PC-3 (cell line): ENCODE measurements around the gene RPS27L. TPM values are rescaled to one million over a fixed set of nuclear protein-coding genes. Genes with fewer than 3 reads are reported as not detected.
A peak's percentile ranks its signal among the peaks of the same experiment; 100 is the strongest.

Experiments used
- ATAC-seq: fragments of 200-7000 bp; cut with Tn5 transposase; 2 replicates; pipeline ENCODE4 v1.9.1; 2020; ENCODE audit warnings: mild to moderate bottlenecking, moderate library complexity
- BruUV-seq: library from RNA; stranded (reverse); fragments of 400-500 nt; replicated peaks from 2 replicates; lab custom pipeline; 2021; lab: Mats Ljungman, UMichigan
- CTCF ChIA-PET: fragments of 300-600 bp; sonication (Branson Sonifier 250); formaldehyde crosslinking; loops from one replicate; lab custom pipeline; 2022; ENCODE audit warnings: antibody characterized with exemption; lab: Charles Lee
- POLR2A ChIA-PET: fragments of 300-600 bp; sonication (Branson Sonifier 250); formaldehyde crosslinking; loops from one replicate; lab custom pipeline; 2022; ENCODE audit warnings: antibody characterized with exemption; ENCODE audit not compliant: unreplicated experiment; lab: Charles Lee
- DNase-seq: peaks from one replicate; pipeline ENCODE4 v3.0.0-alpha.2; 2015
- H2AFZ ChIP-seq: fragments of 300-600 bp; sonication (generic); 2 replicates; pipeline ENCODE4 v1.6.0; 2016; ENCODE audit warnings: antibody characterized with exemption, low read length
- H3F3A ChIP-seq: fragments of 300-600 bp; sonication (generic); one replicate; pipeline ENCODE4 v1.6.0; 2017; ENCODE audit warnings: antibody characterized with exemption, low read length, control low read depth, mild to moderate bottlenecking; ENCODE audit not compliant: unreplicated experiment
- H3K27ac ChIP-seq: fragments of 300-600 bp; sonication (generic); 2 replicates; pipeline ENCODE4 v1.5.1; 2016; ENCODE audit warnings: mild to moderate bottlenecking, low read length
- H3K27me3 ChIP-seq: fragments of 300-600 bp; sonication (generic); 2 replicates; pipeline ENCODE4 v1.6.1; 2016; ENCODE audit warnings: low read length, mixed read lengths
- H3K36me3 ChIP-seq: fragments of 300-600 bp; sonication (generic); 2 replicates; pipeline ENCODE4 v1.6.1; 2016; ENCODE audit warnings: low read depth, mixed run types, low read length, mixed read lengths
- H3K4me1 ChIP-seq: fragments of 300-600 bp; sonication (generic); 2 replicates; pipeline ENCODE4 v1.5.1; 2016; ENCODE audit warnings: low read length; ENCODE audit not compliant: insufficient read depth
- H3K4me2 ChIP-seq: fragments of 300-600 bp; sonication (generic); 2 replicates; pipeline ENCODE4 v1.6.0; 2016; ENCODE audit warnings: low read length
- H3K4me3 ChIP-seq: fragments of 300-600 bp; sonication (generic); 2 replicates; pipeline ENCODE4 v1.5.1; 2016; ENCODE audit warnings: mild to moderate bottlenecking, low read length, mixed read lengths
- H3K79me2 ChIP-seq: fragments of 300-600 bp; sonication (generic); 2 replicates; pipeline ENCODE4 v1.6.1; 2017; ENCODE audit warnings: low read length, mixed read lengths
- H3K9ac ChIP-seq: fragments of 300-600 bp; sonication (generic); 2 replicates; pipeline ENCODE4 v1.6.0; 2016; ENCODE audit warnings: mild to moderate bottlenecking, low read length
- H3K9me2 ChIP-seq: fragments of 300-600 bp; sonication (generic); replicated peaks from 2 replicates; pipeline ENCODE4 v1.6.1; 2016; ENCODE audit warnings: mixed run types, low read length, mixed read lengths
- H3K9me3 ChIP-seq: fragments of 300-600 bp; sonication (generic); 2 replicates; pipeline ENCODE4 v1.6.1; 2016; ENCODE audit warnings: low read length, mixed read lengths
- H4K20me1 ChIP-seq: fragments of 300-600 bp; sonication (generic); 2 replicates; pipeline ENCODE4 v1.6.1; 2016; ENCODE audit warnings: low read length, mixed read lengths
- CTCF ChIP-seq: fragments of 300-600 bp; sonication (generic); conservative IDR thresholded peaks from 2 replicates; pipeline ENCODE4 v1.5.1; 2017; ENCODE audit warnings: antibody characterized with exemption, low read depth, mild to moderate bottlenecking, low read length
- EZH2 ChIP-seq: fragments of 300-600 bp; sonication (generic); IDR thresholded peaks from one replicate; pipeline ENCODE4 v1.6.1; 2017; ENCODE audit warnings: antibody characterized with exemption, mild to moderate bottlenecking, low read length; ENCODE audit not compliant: unreplicated experiment
- EZH2phosphoT487 ChIP-seq: fragments of 300-600 bp; sonication (generic); IDR thresholded peaks from 2 replicates; pipeline ENCODE4 v1.6.1; 2018; ENCODE audit warnings: mild to moderate bottlenecking, antibody characterized with exemption, low read length, borderline replicate concordance
- intact Hi-C: fragments of 100-400 bp; cut with micrococcal nuclease; formaldehyde crosslinking; loops from 2 replicates; pipeline ENCODE4 v1.9.0; 2023
- total RNA-seq: library from RNA; depleted of rRNA; stranded (reverse); fragments of >200 nt; gene quantifications from 2 replicates; pipeline ENCODE4 v1.2.3, GENCODE V29; 2014

Gene RPS27L
- total RNA-seq, 1 experiment from 2014 or later: 48.5 TPM

- intact Hi-C loops: no loop called here
- Histone ChIP-seq H3K4me3 (no peak overlapping the region), H3K4me2 (no peak overlapping the region), H4K20me1 (no peaks in the 10 kb centered on the region), H3K36me3 (no peaks in the 10 kb centered on the region), H3K9ac (no peak overlapping the region), H3K4me1 (peaks cover 52% of the 10 kb centered on the region), H3K27ac (no peak overlapping the region), H3K27me3 (no peaks in the 10 kb centered on the region), H2AFZ (no peak overlapping the region), H3K9me3 (no peaks in the 10 kb centered on the region), H3K9me2 (no peaks in the 10 kb centered on the region), H3K79me2 (peaks cover 25% of the 10 kb centered on the region), H3F3A (no peaks in the 10 kb centered on the region)
- CTCF ChIA-PET: no interaction called here
- BruUV-seq: no TSS peak
- DNase-seq (no peak), ATAC-seq (no peak)
- no peak for TF ChIP-seq EZH2
- TF ChIP-seq CTCF: no peak
- TF ChIP-seq EZH2phosphoT487: no peak
- POLR2A ChIA-PET: no interaction called here
Measured at GRCh38 chr15:63200464-63201249, 43.4 kb upstream of the RPS27L start.

GRCh38 chr15:63198371-63199250 is 41.3 kb upstream of the RPS27L start:
- peak; percentile 72 for DNase-seq
- Histone ChIP-seq H3K4me3 (peak overlapping the region; percentile 2; the same call in 1 of the 2 replicates), H3K27me3 (no peaks in the 10 kb centered on the region), H3K9me2 (no peaks in the 10 kb centered on the region), H3K36me3 (no peaks in the 10 kb centered on the region), H3K4me1 (peaks cover 58% of the 10 kb centered on the region), H3F3A (no peaks in the 10 kb centered on the region), H3K9ac (no peak overlapping the region), H2AFZ (no peak overlapping the region), H3K9me3 (no peaks in the 10 kb centered on the region), H3K79me2 (peaks cover 41% of the 10 kb centered on the region), H4K20me1 (no peaks in the 10 kb centered on the region), H3K27ac (peak overlapping the region; percentile 62), H3K4me2 (peak overlapping the region; percentile 64)
- BruUV-seq: no TSS peak
- POLR2A ChIA-PET: interaction anchor here (0.7 kb wide), 1 partner anchor 265 kb away, joined by 3 read pairs; no protein-coding TSS in a partner anchor
- peak; percentile 74 for ATAC-seq
- TF ChIP-seq CTCF: no peak
- TF ChIP-seq EZH2: no peak
- TF ChIP-seq EZH2phosphoT487: no peak
- CTCF ChIA-PET: no interaction called here
- intact Hi-C loops: loop anchor here (2.0 to 10.0 kb wide), 2 partner anchors 38 to 74 kb away; partner anchors contain the start of gene LACTB
